Activated T-cell treated with anti-CD3 and anti-CD28 coated beads, Interleukin-2, amount 50 U/mL, for 4 hours (primary cell): Measurements from ENCODE around the gene SCARB1. TPM values are rescaled to one million over a fixed set of nuclear protein-coding genes. Genes with fewer than 3 reads are reported as not detected.

ENCODE experiments used
- ATAC-seq, 2 donors: fragments of 200-7000 bp; cut with Tn5 transposase; one replicate each; pipeline ENCODE4 v1.10.0; 2021
- DNase-seq: peaks from one replicate; pipeline ENCODE4 v3.0.0-alpha.2; 2020
- H3K27me3 Mint-ChIP-seq: one replicate; pipeline ENCODE4 v1.8.0; 2021; ENCODE audit warnings: low read depth, mixed read lengths
- H3K36me3 Mint-ChIP-seq: one replicate; pipeline ENCODE4 v1.8.0; 2022; ENCODE audit warnings: mixed read lengths; ENCODE audit not compliant: insufficient read depth
- H3K4me1 Mint-ChIP-seq: one replicate; pipeline ENCODE4 v1.8.0; 2021; ENCODE audit warnings: low read depth, mixed read lengths
- H3K4me3 Mint-ChIP-seq: one replicate; pipeline ENCODE4 v1.8.0; 2021; ENCODE audit warnings: mild to moderate bottlenecking, moderate library complexity, mixed read lengths
- H3K9me3 Mint-ChIP-seq: one replicate; pipeline ENCODE4 v1.8.0; 2021; ENCODE audit warnings: mixed read lengths
- total RNA-seq, 3 donors: library from RNA; stranded (reverse); gene quantifications; one replicate each; pipeline ENCODE4 v1.2.1, GENCODE V29; 2021

SCARB1 gene
- total RNA-seq, 3 donors from 2014 or later: 17.0 to 29.9 (median 23.4) TPM

DNA sequence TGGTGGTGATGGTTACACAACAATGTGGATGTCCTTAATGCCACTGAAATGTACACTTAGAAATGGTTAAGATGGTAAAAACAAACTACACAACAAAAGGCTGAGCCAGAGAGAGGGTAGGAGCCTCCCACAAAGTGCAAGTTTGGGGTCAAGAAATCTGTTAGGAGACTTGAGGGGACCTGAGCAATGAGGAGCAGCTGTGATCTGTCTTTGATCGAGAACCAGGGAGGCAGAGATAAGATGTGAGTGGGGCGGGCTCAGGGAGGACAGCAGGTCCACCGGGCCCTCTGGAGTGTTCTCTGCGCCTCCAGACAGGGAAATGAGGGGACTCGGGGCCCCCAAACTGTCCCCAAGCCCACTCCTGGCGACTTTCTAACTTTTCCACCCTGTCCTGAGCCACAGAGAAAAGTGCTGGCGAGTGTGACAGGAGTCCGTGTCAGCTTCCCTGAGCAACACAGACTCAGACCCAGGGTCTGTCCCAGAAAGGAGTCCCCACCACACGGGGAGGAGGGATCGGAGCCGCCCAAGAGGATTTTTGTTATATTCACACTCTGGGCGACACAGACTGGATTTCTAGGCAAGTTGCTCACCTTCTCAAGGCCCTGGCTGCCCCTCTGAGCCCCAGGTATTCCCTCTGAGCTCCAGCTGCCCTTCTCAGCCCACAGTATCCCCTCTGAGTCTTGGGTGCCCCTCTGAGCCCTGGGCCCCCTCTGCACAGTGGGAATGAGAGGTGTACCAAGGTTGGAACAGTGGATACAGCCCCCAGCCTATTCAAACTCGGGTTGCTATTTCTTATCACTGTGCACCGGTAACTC lies 11.5 kb upstream of the SCARB1 start:
- Mint-ChIP-seq H3K9me3 (no peaks in the 10 kb centered on the region), H3K36me3 (no peaks in the 10 kb centered on the region), H3K27me3 (no peaks in the 10 kb centered on the region), H3K4me1 (no peaks in the 10 kb centered on the region), H3K4me3 (no peak overlapping the region)
- DNase-seq (no peak), ATAC-seq (no peak)

DNA sequence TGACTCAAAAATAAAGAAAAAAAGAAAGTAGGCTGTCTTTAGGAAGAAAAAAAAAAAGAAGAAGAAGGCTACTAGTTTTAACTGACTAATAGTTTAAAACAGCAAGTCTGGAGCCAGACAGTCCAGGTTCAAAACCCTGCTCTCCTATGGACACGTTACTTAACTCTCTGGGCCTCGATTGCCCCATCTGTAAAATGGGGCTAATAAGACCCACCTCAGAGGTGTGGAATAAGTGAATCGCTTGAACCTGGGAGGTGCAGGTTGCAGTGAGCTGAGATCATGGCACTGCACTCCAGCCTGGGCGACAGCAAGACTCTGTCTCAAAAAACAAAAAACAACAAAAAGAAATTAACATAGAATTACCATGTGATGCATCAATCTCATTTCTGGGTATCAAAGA lies 10.5 kb upstream of the SCARB1 start:
- no peaks in the 10 kb centered on the region for H3K27me3 Mint-ChIP-seq
- no peak for ATAC-seq
- no peak for DNase-seq
- no peaks in the 10 kb centered on the region for H3K4me1 Mint-ChIP-seq
- no peak overlapping the region for H3K4me3 Mint-ChIP-seq
- no peaks in the 10 kb centered on the region for H3K36me3 Mint-ChIP-seq
- H3K9me3 Mint-ChIP-seq: no peaks in the 10 kb centered on the region

DNA sequence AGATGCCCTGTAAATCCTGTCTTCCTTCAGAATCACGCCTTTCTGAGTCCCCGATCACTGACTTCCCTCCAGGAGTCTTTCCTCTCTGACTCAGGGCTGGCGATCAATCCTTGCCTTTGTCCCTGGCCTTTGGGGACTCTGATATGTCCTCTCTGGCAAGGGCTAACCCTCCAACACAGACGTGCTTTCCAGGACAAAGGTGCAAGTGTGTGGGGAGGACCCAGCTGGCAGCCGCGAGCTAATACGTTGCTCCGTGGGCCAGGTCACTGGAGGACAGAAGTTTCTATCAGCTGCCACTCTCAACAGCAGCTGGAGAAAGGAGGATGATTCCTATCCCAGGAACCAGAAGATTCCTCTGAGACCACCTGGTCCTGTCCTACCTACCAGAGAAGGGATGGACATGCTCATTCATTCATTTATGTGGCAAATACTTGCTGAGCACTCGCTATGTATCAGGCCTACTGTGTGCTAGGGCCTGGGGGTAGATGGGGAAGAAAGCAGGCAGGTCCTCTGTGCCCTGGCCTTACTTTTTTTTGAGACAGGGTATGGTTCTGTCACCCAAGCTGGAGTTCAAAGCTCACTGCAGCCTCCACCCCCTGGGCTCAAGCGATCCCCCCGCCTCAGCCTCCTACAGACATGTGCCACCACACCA lies 8.5 kb upstream of the SCARB1 start:
- Mint-ChIP-seq H3K36me3 (no peaks in the 10 kb centered on the region), H3K9me3 (no peaks in the 10 kb centered on the region), H3K27me3 (no peaks in the 10 kb centered on the region), H3K4me3 (no peak overlapping the region), H3K4me1 (peaks cover 2% of the 10 kb centered on the region)
- DNase-seq: no peak
- ATAC-seq: no peak

DNA sequence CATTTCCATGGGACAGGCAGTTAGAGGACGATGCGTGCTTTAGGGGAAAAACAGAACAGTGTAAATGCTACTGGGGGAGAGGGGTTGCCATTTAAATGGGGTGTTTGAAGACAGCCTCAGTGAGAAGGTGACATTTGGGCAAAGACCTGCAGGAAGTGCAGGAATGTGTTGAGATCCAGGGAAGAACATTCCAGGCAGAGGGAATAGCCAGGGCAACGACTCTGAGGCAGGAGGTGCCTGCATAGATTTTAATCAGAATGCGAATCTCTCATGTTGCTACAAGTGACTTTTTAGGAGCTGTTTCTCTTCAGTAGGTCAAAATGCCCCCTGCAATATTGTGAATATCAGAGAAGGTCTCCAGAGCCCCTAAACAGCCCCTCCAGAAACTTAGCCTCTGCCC lies 7.6 kb upstream of the SCARB1 start:
- H3K4me3 Mint-ChIP-seq: no peak overlapping the region
- DNase-seq: no peak
- no peak for ATAC-seq
- no peaks in the 10 kb centered on the region for H3K9me3 Mint-ChIP-seq
- no peaks in the 10 kb centered on the region for H3K36me3 Mint-ChIP-seq
- H3K4me1 Mint-ChIP-seq: peaks cover 2% of the 10 kb centered on the region
- no peaks in the 10 kb centered on the region for H3K27me3 Mint-ChIP-seq

DNA sequence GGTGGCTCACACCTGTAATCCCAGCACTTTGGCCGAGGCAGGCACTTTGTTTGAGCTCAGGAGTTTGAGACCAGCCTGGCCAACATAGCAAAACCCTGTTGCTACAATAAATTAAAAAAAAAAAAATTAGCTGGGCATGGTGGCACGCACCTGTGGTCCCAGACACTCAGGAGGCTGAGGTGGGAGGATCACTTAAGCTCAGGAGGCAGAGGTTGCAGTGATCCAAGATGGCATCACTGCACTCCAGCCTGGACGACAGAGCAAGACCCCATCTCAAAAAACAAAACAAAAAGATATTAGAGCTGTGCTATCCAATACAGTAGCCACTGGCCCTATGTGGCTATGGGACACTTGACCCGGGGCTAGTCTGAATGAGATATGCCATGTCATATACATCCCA lies 6.9 kb upstream of the SCARB1 start:
- Mint-ChIP-seq H3K27me3 (no peaks in the 10 kb centered on the region), H3K4me3 (no peak overlapping the region), H3K36me3 (no peaks in the 10 kb centered on the region), H3K9me3 (no peaks in the 10 kb centered on the region), H3K4me1 (peaks cover 2% of the 10 kb centered on the region)
- ATAC-seq: no peak
- DNase-seq: no peak

DNA sequence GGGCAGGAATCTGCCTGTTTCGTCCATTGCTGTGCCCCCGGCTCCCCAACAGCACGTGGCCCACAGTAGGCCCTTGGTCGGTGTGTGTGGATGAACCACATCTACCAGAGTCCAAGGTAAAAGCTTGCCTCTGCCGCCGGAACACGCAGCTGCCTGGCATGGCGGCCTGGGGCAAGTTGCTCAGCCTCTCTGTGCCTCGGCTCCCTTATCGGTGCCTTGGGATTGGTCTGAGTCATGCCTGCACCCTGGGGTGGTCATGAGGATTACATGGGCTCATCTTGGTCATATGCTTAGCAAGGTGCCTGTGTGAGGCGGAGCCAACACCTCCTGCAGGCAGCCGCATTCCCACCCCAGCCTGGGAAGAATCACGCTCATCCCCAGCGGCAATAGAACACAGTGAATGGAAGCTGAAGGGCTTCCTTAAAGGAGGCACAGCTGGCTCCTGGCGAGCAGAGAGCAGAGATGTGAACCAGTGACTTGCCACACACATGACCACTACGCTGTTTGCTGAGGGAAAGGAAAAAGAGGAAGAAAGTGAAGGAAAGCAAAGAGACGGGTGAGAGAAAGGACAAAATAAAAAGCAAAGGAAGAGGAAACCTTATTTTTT lies 5.5 kb upstream of the SCARB1 start:
- no peaks in the 10 kb centered on the region for H3K36me3 Mint-ChIP-seq
- DNase-seq: no peak
- H3K27me3 Mint-ChIP-seq: no peaks in the 10 kb centered on the region
- peaks cover 5% of the 10 kb centered on the region for H3K4me1 Mint-ChIP-seq
- H3K9me3 Mint-ChIP-seq: no peaks in the 10 kb centered on the region
- ATAC-seq: peak in 1 of 2 donors; percentile 14
- H3K4me3 Mint-ChIP-seq: peak overlapping the region; percentile 5

DNA sequence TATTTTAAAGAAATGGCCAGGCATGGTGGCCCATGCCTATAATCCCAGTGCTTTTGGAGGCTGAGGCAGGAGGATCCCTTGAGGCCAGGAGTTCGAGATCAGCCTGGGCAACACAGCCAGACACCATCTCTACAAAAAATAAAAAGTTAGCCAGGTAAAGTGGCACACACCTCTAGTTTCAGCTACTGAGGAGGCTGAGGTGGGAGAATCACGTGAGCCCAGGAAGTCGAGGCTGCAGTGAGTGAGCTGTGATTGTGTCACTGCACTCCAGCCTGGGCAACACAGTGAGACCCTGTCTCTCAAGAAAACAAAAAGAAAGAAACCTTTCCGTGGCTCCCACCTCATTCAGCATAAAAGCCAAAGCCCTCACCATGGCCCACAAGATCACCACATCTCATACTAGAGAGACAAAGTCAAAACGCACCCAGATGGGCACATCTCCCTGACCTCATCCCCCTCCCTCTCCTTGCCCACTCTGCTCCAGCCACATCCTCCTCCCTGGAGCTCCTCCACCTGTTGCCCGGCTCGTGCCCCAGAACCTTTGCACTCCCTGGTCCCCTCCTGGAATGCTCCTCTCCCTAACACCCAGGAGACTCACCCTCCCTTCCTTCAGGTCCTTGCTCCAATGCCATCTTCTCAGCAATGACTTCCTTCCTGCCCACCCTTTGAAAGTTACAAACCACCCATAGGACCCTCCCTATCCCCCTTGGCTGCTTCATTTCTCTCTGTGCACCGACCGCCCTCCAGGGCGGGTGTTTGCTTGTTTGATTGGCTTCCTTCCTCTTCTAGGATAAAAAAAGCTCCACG lies 4.8 kb upstream of the SCARB1 start:
- H3K4me3 Mint-ChIP-seq: no peak overlapping the region
- ATAC-seq (no peak), DNase-seq (no peak)
- H3K4me1 Mint-ChIP-seq: peaks cover 8% of the 10 kb centered on the region
- no peaks in the 10 kb centered on the region for H3K36me3 Mint-ChIP-seq
- H3K9me3 Mint-ChIP-seq: no peaks in the 10 kb centered on the region
- H3K27me3 Mint-ChIP-seq: no peaks in the 10 kb centered on the region

DNA sequence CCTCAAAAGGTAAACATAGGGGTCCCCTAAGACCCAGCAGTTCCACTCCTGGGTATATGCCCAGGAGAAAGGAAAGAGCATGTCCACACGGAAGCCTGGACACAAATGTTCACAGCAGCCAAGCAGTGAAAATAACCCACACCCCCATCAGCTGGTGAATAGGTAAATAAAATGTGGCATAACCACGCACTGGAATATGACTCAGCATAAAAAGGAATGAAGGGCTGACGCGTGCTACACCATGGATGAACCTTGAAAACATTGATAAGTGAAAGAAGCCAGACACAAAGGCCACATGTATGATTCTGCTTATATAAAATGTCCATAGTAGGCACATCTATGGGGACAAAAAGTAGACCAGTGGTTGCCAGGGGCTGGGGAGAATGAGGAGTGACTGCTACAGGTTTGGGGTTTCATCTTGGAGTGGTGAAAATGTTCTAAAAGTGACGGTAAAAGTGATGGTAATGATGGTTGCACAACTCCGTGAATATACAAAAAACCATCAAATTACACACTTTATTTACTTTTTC lies 3.8 kb upstream of the SCARB1 start:
- ATAC-seq (no peak), DNase-seq (no peak)
- no peaks in the 10 kb centered on the region for H3K27me3 Mint-ChIP-seq
- no peaks in the 10 kb centered on the region for H3K36me3 Mint-ChIP-seq
- no peak overlapping the region for H3K4me3 Mint-ChIP-seq
- peaks cover 14% of the 10 kb centered on the region for H3K4me1 Mint-ChIP-seq
- no peaks in the 10 kb centered on the region for H3K9me3 Mint-ChIP-seq

DNA sequence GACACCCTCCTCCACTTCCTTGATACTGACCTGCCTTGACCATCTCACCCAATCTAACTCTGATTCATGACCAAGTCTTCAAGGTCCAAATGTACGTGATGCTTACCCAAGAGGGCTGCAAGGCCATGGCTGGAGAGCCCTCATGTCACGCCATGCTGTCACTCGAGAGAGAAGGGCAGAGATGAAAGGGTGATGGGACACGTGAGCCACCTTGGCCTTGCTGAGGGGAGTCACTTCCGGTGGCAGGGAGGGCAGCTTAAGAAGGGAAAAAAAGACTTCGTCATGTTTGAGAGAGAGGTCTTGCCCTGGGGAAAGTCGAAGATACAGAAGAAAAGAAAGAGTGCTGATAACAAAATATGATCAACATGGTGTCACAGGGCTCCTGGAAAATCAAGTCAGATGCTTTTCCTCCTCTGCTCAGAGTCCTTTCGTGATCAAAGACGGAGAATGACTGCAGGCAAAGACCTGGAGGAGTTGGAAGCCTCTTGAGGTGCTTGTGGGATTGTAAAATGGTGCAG lies 3.3 kb upstream of the SCARB1 start:
- no peak overlapping the region for H3K4me3 Mint-ChIP-seq
- ATAC-seq (no peak), DNase-seq (no peak)
- H3K36me3 Mint-ChIP-seq: no peaks in the 10 kb centered on the region
- H3K27me3 Mint-ChIP-seq: no peaks in the 10 kb centered on the region
- H3K4me1 Mint-ChIP-seq: peaks cover 18% of the 10 kb centered on the region
- no peaks in the 10 kb centered on the region for H3K9me3 Mint-ChIP-seq

DNA sequence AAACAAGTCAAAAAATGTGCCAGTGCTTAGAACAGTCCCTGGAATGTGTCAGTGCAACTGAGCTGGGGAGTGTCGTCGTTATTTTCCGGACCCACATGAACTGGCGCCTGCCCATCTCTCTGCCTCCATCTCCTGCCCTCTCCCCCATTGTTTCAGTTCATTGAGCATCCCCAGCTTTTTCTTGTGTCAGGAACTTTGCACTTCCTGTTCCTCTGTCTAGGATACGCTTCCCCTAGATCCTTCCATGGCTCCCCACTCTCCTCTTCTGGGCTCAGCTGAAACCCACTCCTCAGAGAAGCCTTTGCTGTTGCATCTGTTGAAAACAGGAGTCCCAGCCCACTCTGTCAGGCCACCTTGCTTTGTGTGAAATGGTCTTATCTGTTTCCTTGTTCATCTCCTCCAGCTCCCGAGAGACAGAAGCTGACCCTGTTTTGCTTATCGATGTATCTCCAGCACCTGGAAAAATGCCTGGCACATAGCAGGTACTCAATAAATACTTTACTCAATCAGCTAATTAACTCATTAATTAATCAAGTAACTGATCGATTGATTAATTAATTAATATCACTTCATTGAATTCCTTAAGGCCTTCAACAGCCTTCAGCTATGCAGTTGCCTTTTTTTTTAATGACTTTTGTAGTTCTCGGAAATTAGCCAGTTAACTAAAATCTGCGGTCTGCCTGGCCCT lies 2.7 kb upstream of the SCARB1 start:
- H3K9me3 Mint-ChIP-seq: no peaks in the 10 kb centered on the region
- H3K4me3 Mint-ChIP-seq: no peak overlapping the region
- peaks cover 20% of the 10 kb centered on the region for H3K4me1 Mint-ChIP-seq

DNA sequence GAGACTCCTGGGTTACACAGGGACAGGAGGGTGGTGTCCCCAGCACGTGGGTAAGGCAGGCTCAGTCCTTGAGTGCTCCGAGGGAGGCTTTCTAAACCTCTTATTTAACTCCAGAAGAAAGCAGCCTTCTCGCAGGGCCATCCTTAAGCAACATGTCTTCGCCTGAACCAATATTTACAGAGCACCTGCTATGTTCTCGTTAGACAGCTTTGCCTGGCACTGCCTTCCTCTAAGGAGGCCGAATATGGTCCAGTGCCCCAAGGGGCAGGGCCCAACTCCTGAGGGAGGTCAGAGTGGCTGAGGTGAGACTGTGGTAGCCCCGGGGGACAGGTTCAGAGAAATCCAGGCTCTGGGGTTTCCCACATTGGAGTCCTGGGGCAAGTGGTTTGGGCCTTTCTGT lies 2.1 kb upstream of the SCARB1 start:
- H3K4me1 Mint-ChIP-seq: peaks cover 20% of the 10 kb centered on the region
- H3K27me3 Mint-ChIP-seq: no peaks in the 10 kb centered on the region
- ATAC-seq (no peak), DNase-seq (no peak)
- H3K36me3 Mint-ChIP-seq: no peaks in the 10 kb centered on the region
- no peak overlapping the region for H3K4me3 Mint-ChIP-seq
- no peaks in the 10 kb centered on the region for H3K9me3 Mint-ChIP-seq

More for the DNA sequence above, 2.7 kb upstream of the SCARB1 start:
- H3K36me3 Mint-ChIP-seq: no peaks in the 10 kb centered on the region
- no peak for ATAC-seq
- DNase-seq: no peak
- H3K27me3 Mint-ChIP-seq: no peaks in the 10 kb centered on the region

DNA sequence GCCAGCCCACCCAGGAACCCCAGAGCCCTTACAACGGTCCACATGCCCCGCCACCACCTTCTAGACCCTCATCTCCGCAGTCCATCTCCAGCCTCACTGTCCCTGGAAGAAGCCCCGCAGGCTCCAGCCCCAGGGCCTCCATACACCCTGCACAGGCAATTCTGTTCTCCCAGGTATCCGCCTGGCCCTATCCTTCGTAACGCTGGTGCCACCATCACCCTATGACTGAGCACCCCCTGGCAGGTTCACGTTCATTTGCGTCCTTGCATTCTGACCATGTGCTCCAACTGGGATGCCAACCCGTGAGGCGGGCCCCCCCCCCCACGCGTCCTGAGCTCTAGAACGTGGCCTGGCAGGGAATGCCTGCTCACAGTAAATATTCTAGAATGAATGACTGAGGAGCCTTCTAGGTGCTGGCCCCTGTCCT lies 675 bp upstream of the SCARB1 start:
- no peaks in the 10 kb centered on the region for H3K27me3 Mint-ChIP-seq
- peaks cover 20% of the 10 kb centered on the region for H3K4me1 Mint-ChIP-seq
- no peaks in the 10 kb centered on the region for H3K9me3 Mint-ChIP-seq
- ATAC-seq (no peak), DNase-seq (no peak)
- H3K36me3 Mint-ChIP-seq: no peaks in the 10 kb centered on the region
- H3K4me3 Mint-ChIP-seq: peak overlapping the region; percentile 72

DNA sequence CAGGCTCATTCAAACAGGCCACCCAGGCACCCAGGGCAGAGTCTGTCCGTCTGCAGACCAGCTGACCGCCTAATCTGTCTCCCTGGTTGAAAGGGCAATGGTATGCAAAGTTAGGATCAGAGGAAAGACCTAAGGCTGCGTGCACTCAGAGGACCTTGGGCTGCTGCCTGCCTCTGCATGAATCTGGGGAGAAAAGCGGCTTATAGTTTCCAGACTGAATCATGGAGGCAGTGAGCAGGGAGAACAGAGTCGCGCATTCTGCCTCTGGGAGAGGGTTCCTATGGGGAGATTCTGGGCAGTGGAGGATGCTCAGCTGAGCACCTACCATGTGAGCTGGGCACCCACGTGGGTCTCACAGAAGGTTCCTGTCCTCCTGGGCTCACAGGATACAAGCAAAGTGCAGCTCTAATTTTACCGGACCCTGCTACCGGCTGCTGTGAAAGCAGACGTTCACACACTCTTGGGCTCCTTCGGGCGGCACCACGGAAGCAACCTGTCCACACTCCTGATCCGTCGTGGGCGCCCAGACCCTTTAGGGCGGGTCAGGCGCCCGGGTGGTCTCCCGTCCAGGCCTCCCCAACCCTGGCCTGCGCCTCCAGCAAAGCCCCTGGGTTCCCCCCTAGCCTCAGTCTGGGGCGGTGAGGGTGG lies 772 bp downstream of the SCARB1 start:
- Mint-ChIP-seq H3K9me3 (no peaks in the 10 kb centered on the region), H3K4me3 (peak overlapping the region; percentile 80), H3K36me3 (no peaks in the 10 kb centered on the region), H3K4me1 (peaks cover 18% of the 10 kb centered on the region), H3K27me3 (no peaks in the 10 kb centered on the region)
- ATAC-seq (peak in 1 of 2 donors; percentile 24), DNase-seq (no peak)
